ENCODE measurements around the gene PLD5.
"Not testable (repeated sequence)": the region's sequence is repeated elsewhere in the genome, so short reads cannot be mapped to it uniquely, and the experiment has no call there.

DNA sequence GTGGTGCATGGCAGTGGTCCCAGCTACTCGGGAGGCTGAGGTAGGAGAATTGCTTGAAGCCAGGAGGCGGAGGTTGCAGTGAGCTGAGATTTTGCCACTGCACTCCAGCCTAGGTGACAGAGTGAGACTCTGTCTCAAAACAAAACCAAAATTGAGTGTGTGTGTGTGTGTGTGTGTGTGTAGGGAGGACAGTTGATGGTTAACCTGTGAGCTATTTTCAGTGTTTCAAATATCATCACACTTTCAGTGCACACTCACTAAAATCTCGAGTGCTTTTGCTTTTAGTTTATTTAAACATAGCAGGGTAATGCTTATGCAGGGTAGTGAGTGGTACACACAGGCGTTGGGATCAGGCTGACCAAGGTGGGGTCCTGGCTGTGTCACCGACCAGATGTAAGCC lies 344.7 kb downstream of the PLD5 start:
- TF ChIP-seq, protein P1, sequence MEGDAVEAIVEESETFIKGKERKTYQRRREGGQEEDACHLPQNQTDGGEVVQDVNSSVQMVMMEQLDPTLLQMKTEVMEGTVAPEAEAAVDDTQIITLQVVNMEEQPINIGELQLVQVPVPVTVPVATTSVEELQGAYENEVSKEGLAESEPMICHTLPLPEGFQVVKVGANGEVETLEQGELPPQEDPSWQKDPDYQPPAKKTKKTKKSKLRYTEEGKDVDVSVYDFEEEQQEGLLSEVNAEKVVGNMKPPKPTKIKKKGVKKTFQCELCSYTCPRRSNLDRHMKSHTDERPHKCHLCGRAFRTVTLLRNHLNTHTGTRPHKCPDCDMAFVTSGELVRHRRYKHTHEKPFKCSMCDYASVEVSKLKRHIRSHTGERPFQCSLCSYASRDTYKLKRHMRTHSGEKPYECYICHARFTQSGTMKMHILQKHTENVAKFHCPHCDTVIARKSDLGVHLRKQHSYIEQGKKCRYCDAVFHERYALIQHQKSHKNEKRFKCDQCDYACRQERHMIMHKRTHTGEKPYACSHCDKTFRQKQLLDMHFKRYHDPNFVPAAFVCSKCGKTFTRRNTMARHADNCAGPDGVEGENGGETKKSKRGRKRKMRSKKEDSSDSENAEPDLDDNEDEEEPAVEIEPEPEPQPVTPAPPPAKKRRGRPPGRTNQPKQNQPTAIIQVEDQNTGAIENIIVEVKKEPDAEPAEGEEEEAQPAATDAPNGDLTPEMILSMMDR (conservative IDR thresholded peaks at IDR 0.05; ENCODE audit: low read depth, low read length) = not testable (repeated sequence)
- not testable (repeated sequence) for TF ChIP-seq EZH2 (IDR thresholded peaks at IDR 0.05; ENCODE audit: borderline replicate concordance, low read depth, low read length, poor library complexity, severe bottlenecking)
